Mesenchymal stem cell (in vitro differentiated cells and primary cell): ENCODE data around the gene NDST1.

Source experiments
- DNase-seq: peaks from one replicate; pipeline ENCODE4 v3.0.0-alpha.2; 2013
- H2AFZ ChIP-seq: one replicate; pipeline ENCODE4 v1.6.1; 2013; ENCODE audit warnings: low read depth, mild to moderate bottlenecking, control low read depth, inconsistent platforms, low read length, moderate library complexity
- H2AK5ac ChIP-seq: 2 replicates; pipeline ENCODE4 v1.6.1; 2013; ENCODE audit warnings: low read length, moderate library complexity, mild to moderate bottlenecking, inconsistent platforms; ENCODE audit not compliant: severe bottlenecking
- H2BK120ac ChIP-seq: one replicate; pipeline ENCODE4 v1.6.1; 2013; ENCODE audit warnings: low read depth, mild to moderate bottlenecking, inconsistent platforms, low read length, moderate library complexity
- H2BK12ac ChIP-seq, 2 experiments: one replicate each; pipeline ENCODE4 v1.6.1; 2013; ENCODE audit warnings: inconsistent platforms in 2 of 2, low read length in 2 of 2, mild to moderate bottlenecking in 2 of 2, moderate library complexity in 2 of 2, control low read depth in 1 of 2
- H2BK15ac ChIP-seq: one replicate; pipeline ENCODE4 v1.6.1; 2013; ENCODE audit warnings: mild to moderate bottlenecking, low read depth, inconsistent platforms; ENCODE audit not compliant: poor library complexity, severe bottlenecking
- H2BK5ac ChIP-seq: 2 replicates; pipeline ENCODE4 v1.6.1; 2013; ENCODE audit warnings: low read depth, mild to moderate bottlenecking, low read length, control low read depth, inconsistent platforms; ENCODE audit not compliant: poor library complexity, severe bottlenecking
- H3K14ac ChIP-seq, 2 experiments: one replicate each; pipeline ENCODE4 v1.6.1; 2013; ENCODE audit warnings: inconsistent platforms in 2 of 2, low read length in 2 of 2, control low read depth in 1 of 2, mild to moderate bottlenecking in 1 of 2, moderate library complexity in 1 of 2
- H3K18ac ChIP-seq, 2 experiments: one replicate each; pipeline ENCODE4 v1.6.1; 2013; ENCODE audit warnings: inconsistent platforms in 2 of 2, low read length in 2 of 2, control low read depth in 1 of 2, low read depth in 1 of 2, mild to moderate bottlenecking in 1 of 2
- H3K23ac ChIP-seq, 2 experiments: one replicate each; pipeline ENCODE4 v1.6.1; 2013; ENCODE audit warnings: inconsistent platforms in 2 of 2, low read length in 2 of 2, mild to moderate bottlenecking in 2 of 2, moderate library complexity in 2 of 2, control low read depth in 1 of 2
- H3K27ac ChIP-seq: 2 replicates; pipeline ENCODE4 v1.5.1; 2013; ENCODE audit warnings: mild to moderate bottlenecking, moderate library complexity, low read length, control low read depth, inconsistent platforms; ENCODE audit not compliant: poor library complexity, severe bottlenecking
- H3K27me3 ChIP-seq, 2 experiments: 2 replicates each; pipeline versions ENCODE4 v1.6.1 to v1.7.0; 2013; ENCODE audit warnings: low read length in 2 of 2, mild to moderate bottlenecking in 2 of 2, moderate library complexity in 2 of 2, control low read depth in 1 of 2, inconsistent platforms in 1 of 2; ENCODE audit not compliant: control insufficient read depth in 1 of 2, insufficient read depth in 1 of 2
- H3K36me3 ChIP-seq, 2 experiments: 2 replicates each; pipeline versions ENCODE4 v1.6.1 to v1.7.0; 2013; ENCODE audit warnings: low read length in 2 of 2, control low read depth in 1 of 2, inconsistent platforms in 1 of 2, low read depth in 1 of 2, mild to moderate bottlenecking in 1 of 2; ENCODE audit not compliant: insufficient read depth in 2 of 2, control insufficient read depth in 1 of 2
- H3K4ac ChIP-seq, 2 experiments: one replicate each; pipeline ENCODE4 v1.6.1; 2013; ENCODE audit warnings: inconsistent platforms in 2 of 2, low read length in 2 of 2, mild to moderate bottlenecking in 2 of 2, moderate library complexity in 2 of 2, control low read depth in 1 of 2, low read depth in 1 of 2
- H3K4me1 ChIP-seq: 2 replicates; pipeline ENCODE4 v1.6.1; 2013; ENCODE audit warnings: low read depth, low read length, control low read depth; ENCODE audit not compliant: control insufficient read depth, insufficient read depth
- H3K4me2 ChIP-seq: 2 replicates; pipeline ENCODE4 v1.6.1; 2013; ENCODE audit warnings: low read length, mild to moderate bottlenecking, inconsistent platforms; ENCODE audit not compliant: poor library complexity, severe bottlenecking
- H3K4me3 ChIP-seq, 2 experiments: 2 replicates each; pipeline versions ENCODE4 v1.5.1 to v1.7.0; 2013; ENCODE audit warnings: low read length in 2 of 2, mild to moderate bottlenecking in 2 of 2, control low read depth in 1 of 2, low read depth in 1 of 2; ENCODE audit not compliant: insufficient read depth in 1 of 2
- H3K79me1 ChIP-seq: replicated peaks from 2 replicates; pipeline ENCODE4 v1.6.1; 2013; ENCODE audit warnings: mild to moderate bottlenecking, control low read depth, low read length, inconsistent platforms; ENCODE audit not compliant: poor library complexity, severe bottlenecking
- H3K9ac ChIP-seq: 2 replicates; pipeline ENCODE4 v1.7.0; 2013; ENCODE audit warnings: mild to moderate bottlenecking, low read length, moderate library complexity
- H3K9me3 ChIP-seq: 2 replicates; pipeline ENCODE4 v1.7.0; 2013; ENCODE audit warnings: mild to moderate bottlenecking, low read length; ENCODE audit not compliant: control insufficient read depth
- H4K8ac ChIP-seq: one replicate; pipeline ENCODE4 v1.6.1; 2013; ENCODE audit warnings: inconsistent platforms, mild to moderate bottlenecking, low read length, moderate library complexity
- H4K91ac ChIP-seq: one replicate; pipeline ENCODE4 v1.6.1; 2013; ENCODE audit warnings: mild to moderate bottlenecking, low read length, inconsistent platforms
- WGBS: methylation state at CpG from one replicate; pipeline ENCODE4 v1.1.7; 2013; ENCODE audit warnings: mixed read lengths; 5-methylcytosine and 5-hydroxymethylcytosine counted together

The NDST1 gene

GRCh38 chr5:150599917-150600511, 92.1 kb downstream of the NDST1 start:
- H2BK15ac ChIP-seq = no peak overlapping the region
- WGBS = 82% methylated on average over 11 of the region's 11 CpGs
- H3K9ac ChIP-seq = no peak overlapping the region
- H3K36me3 ChIP-seq = no peaks in the 10 kb centered on the region
- peak overlapping the region; percentile 38 for H2AK5ac ChIP-seq
- no peaks in the 10 kb centered on the region for H3K9me3 ChIP-seq
- H2BK5ac ChIP-seq = no peak overlapping the region
- H2BK120ac ChIP-seq = no peak overlapping the region
- H4K91ac ChIP-seq = peak overlapping the region; percentile 32
- H2BK12ac ChIP-seq = peak overlapping the region in 1 of 2 experiments; percentile 14
- no peak overlapping the region for H3K18ac ChIP-seq
- H3K4me3 ChIP-seq = no peak overlapping the region
- H3K27me3 ChIP-seq = peaks cover 0 to 28% of the 10 kb centered on the region in 2 experiments
- H3K23ac ChIP-seq = no peak overlapping the region
- no peak overlapping the region for H4K8ac ChIP-seq
- DNase-seq = peak; percentile 86
- H2AFZ ChIP-seq = no peak overlapping the region
- H3K4ac ChIP-seq = no peak overlapping the region
- H3K4me2 ChIP-seq = no peak overlapping the region
- no peak overlapping the region for H3K14ac ChIP-seq
- H3K4me1 ChIP-seq = peaks cover 13% of the 10 kb centered on the region
- no peaks in the 10 kb centered on the region for H3K79me1 ChIP-seq
- no peak overlapping the region for H3K27ac ChIP-seq

GRCh38 chr5:150600616-150601490, 92.9 kb downstream of the NDST1 start:
- H3K4me2 ChIP-seq = no peak overlapping the region
- no peak overlapping the region for H2BK120ac ChIP-seq
- H3K4ac ChIP-seq = no peak overlapping the region
- no peak for DNase-seq
- H4K91ac ChIP-seq = no peak overlapping the region
- H3K36me3 ChIP-seq = no peaks in the 10 kb centered on the region
- H2AFZ ChIP-seq = no peak overlapping the region
- no peak overlapping the region for H3K14ac ChIP-seq
- no peak overlapping the region for H3K27ac ChIP-seq
- no peak overlapping the region for H3K4me3 ChIP-seq
- H2BK15ac ChIP-seq = no peak overlapping the region
- H3K4me1 ChIP-seq = peaks cover 15% of the 10 kb centered on the region
- no peak overlapping the region for H2BK5ac ChIP-seq
- no peaks in the 10 kb centered on the region for H3K79me1 ChIP-seq
- 91% methylated on average over 21 of the region's 25 CpGs for WGBS
- no peak overlapping the region for H3K23ac ChIP-seq
- peaks cover 0 to 29% of the 10 kb centered on the region in 2 experiments for H3K27me3 ChIP-seq
- H3K9ac ChIP-seq = no peak overlapping the region
- H4K8ac ChIP-seq = no peak overlapping the region
- no peak overlapping the region for H3K18ac ChIP-seq
- peak overlapping the region; percentile 38 for H2AK5ac ChIP-seq
- H3K9me3 ChIP-seq = no peaks in the 10 kb centered on the region
- H2BK12ac ChIP-seq = peak overlapping the region in 1 of 2 experiments; percentile 38

- no peak overlapping the region for H3K4ac ChIP-seq
- H3K27me3 ChIP-seq = peaks cover 3 to 32% of the 10 kb centered on the region in 2 experiments
- no peaks in the 10 kb centered on the region for H3K9me3 ChIP-seq
- no peaks in the 10 kb centered on the region for H3K36me3 ChIP-seq
- no peaks in the 10 kb centered on the region for H3K79me1 ChIP-seq
- H3K4me1 ChIP-seq = peaks cover 19% of the 10 kb centered on the region
- peak overlapping the region; percentile 29 to 38 for H2BK12ac ChIP-seq
- no peak overlapping the region for H3K4me2 ChIP-seq
- no peak overlapping the region for H3K14ac ChIP-seq
- no peak overlapping the region for H3K27ac ChIP-seq
- 94% methylated on average over 16 of the region's 16 CpGs for WGBS
- no peak overlapping the region for H3K18ac ChIP-seq
- no peak for DNase-seq
- H3K9ac ChIP-seq = no peak overlapping the region
- H4K8ac ChIP-seq = no peak overlapping the region
- H4K91ac ChIP-seq = no peak overlapping the region
- no peak overlapping the region for H3K23ac ChIP-seq
- H2BK120ac ChIP-seq = no peak overlapping the region
- H2BK15ac ChIP-seq = no peak overlapping the region
- H2AK5ac ChIP-seq = no peak overlapping the region
- no peak overlapping the region for H3K4me3 ChIP-seq
- H2BK5ac ChIP-seq = no peak overlapping the region
- no peak overlapping the region for H2AFZ ChIP-seq
Measured at GRCh38 chr5:150601491-150602345, 93.8 kb downstream of the NDST1 start.
